GM10266 (cell line): ENCODE measurements around the gene CERS6.
"Not testable (repeated sequence)": the region's sequence is repeated elsewhere in the genome, so short reads cannot be mapped to it uniquely, and the experiment has no call there.

Source experiments
- DNase-seq: peaks from one replicate; pipeline ENCODE4 v3.0.0; 2012; ENCODE audit errors: extremely low spot score
- CTCF ChIP-seq: IDR thresholded peaks from 2 replicates; pipeline ENCODE4 v1.5.1; 2012; ENCODE audit warnings: mild to moderate bottlenecking, low read depth; ENCODE audit not compliant: control insufficient read depth, insufficient read depth; ENCODE audit errors: missing control alignments

Gene CERS6

GRCh38 chr2:168662651-168663208 lies 206.7 kb downstream of the CERS6 start:
- no peak for DNase-seq
- TF ChIP-seq CTCF: no peak

- DNase-seq: no peak
Observed at GRCh38 chr2:168663993-168664392, 207.9 kb downstream of the CERS6 start.

GRCh38 chr2:168664715-168665114 lies 208.6 kb downstream of the CERS6 start:
- not testable (repeated sequence) for DNase-seq

More at GRCh38 chr2:168663993-168664392, 207.9 kb downstream of the CERS6 start:
- no peak for TF ChIP-seq CTCF

DNA sequence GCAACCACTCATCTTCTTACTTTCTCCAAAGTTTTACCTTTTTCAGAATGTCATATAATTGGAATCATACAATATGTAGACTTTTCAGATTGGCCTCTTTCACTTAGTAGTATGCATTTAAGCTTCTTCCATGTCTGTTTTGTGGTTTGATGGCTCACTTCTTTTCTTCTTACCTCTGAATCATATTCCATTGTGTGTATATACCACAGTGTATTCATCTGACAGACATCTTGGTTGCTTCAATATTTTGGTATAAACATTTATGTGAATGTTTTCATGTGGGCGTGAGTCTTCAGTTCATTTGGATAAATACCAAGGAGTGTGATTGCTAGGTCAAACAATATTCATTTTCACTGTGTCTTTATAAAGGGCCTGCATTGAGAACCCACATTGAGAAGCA lies 210.3 kb downstream of the CERS6 start:
- TF ChIP-seq CTCF: no peak
- no peak for DNase-seq

GRCh38 chr2:168667156-168667555 lies 211.1 kb downstream of the CERS6 start:
- no peak for TF ChIP-seq CTCF
- DNase-seq: no peak

GRCh38 chr2:168669151-168669550 lies 213.1 kb downstream of the CERS6 start:
- no peak for TF ChIP-seq CTCF
- no peak for DNase-seq

GRCh38 chr2:168670478-168670877 lies 214.4 kb downstream of the CERS6 start:
- no peak for TF ChIP-seq CTCF
- DNase-seq: no peak

- DNase-seq: no peak
- no peak for TF ChIP-seq CTCF
Observed at GRCh38 chr2:168671932-168672331, 215.9 kb downstream of the CERS6 start.
